ENCODE data around the gene SMIM38.

SMIM38 gene

GRCh38 chr11:69186316-69187260 is 30.9 kb downstream of the SMIM38 start:
- TF ChIP-seq CTCF (conservative IDR thresholded peaks at IDR 0.05; ENCODE audit: low read depth, low read length) = no peak
- DNase-seq (ENCODE audit: low read depth) = no peak
- H3K4me3 ChIP-seq (ENCODE audit: low read length) = no peak overlapping the region

- TF ChIP-seq CTCF (conservative IDR thresholded peaks at IDR 0.05; ENCODE audit: low read depth, low read length) = no peak
- DNase-seq (ENCODE audit: low read depth) = no peak
- H3K4me3 ChIP-seq (ENCODE audit: low read length) = no peak overlapping the region
These were observed 31.9 kb downstream of the SMIM38 start for GRCh38 chr11:69187540-69188065.

DNA sequence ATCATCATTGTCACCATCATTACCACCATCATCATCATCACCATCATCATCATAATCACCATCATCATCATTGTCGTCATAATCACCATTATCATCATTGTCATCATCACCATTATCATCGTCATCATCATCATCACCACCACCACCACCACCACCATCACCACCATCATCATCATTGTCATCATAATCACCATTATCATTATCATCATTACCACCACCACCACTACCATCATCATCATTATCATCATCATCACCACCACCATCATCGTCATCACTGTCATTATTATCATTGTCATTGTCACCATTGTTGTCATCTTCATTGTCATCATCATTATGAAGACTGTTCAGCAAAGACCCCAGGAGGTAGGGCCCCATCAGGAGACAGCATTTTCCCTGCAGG is 33.3 kb downstream of the SMIM38 start:
- TF ChIP-seq CTCF (conservative IDR thresholded peaks at IDR 0.05; ENCODE audit: low read depth, low read length) = no peak
- no peak for DNase-seq (ENCODE audit: low read depth)
- H3K4me3 ChIP-seq (ENCODE audit: low read length) = no peak overlapping the region

DNA sequence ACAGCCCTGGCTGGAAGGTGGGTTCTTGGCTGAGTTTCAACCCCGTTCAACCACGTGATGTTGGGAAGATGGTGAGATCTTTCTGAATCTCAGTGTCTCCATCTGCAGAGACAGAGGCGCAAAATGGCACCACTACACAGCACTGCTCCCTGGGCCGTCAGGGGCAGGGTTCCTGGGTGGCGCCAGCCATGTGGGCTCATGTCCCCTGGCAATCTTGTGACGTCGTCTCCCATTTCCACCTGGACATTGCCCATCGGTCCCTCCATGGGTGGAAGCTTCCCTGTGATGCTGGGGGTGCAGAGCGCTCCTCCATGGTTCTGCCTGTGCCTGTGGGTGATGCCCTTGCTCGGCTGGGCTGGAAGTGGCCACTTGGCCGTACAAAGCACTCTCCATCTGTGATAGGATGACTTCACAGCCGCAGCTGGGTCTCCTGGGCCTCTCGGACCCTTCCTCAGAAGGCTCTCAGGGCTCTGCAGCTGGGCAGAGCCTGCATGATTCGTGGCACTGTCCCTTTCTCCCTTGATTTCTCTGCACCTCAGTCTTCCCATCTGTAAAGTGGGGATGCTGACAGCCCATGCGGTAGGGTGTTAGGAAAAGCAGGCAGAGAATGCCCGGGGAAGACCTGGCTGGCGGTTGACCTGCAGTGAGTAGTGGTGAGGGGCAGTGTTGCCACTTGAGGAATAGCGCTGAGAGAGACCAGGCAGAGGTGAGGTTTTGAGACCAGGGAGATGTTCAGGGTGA is 35.2 kb downstream of the SMIM38 start:
- no peak overlapping the region for H3K4me3 ChIP-seq (ENCODE audit: low read length)
- DNase-seq (ENCODE audit: low read depth) = no peak
- no peak for TF ChIP-seq CTCF (conservative IDR thresholded peaks at IDR 0.05; ENCODE audit: low read depth, low read length)

GRCh38 chr11:69192301-69192721 is 36.6 kb downstream of the SMIM38 start:
- no peak overlapping the region for H3K4me3 ChIP-seq (ENCODE audit: low read length)
- no peak for DNase-seq (ENCODE audit: low read depth)
- no peak for TF ChIP-seq CTCF (conservative IDR thresholded peaks at IDR 0.05; ENCODE audit: low read depth, low read length)

GRCh38 chr11:69193151-69193550 is 37.4 kb downstream of the SMIM38 start:
- TF ChIP-seq CTCF (conservative IDR thresholded peaks at IDR 0.05; ENCODE audit: low read depth, low read length) = no peak
- DNase-seq (ENCODE audit: low read depth) = no peak

More at GRCh38 chr11:69193151-69193550, 37.4 kb downstream of the SMIM38 start:
- H3K4me3 ChIP-seq (ENCODE audit: low read length) = no peak overlapping the region
